Osteoblast (primary cell): ENCODE measurements around the gene SIPA1L3. TPM values are rescaled to one million over a fixed set of nuclear protein-coding genes. Genes with fewer than 3 reads are reported as not detected.

ENCODE experiments used
- DNase-seq: peaks from one replicate; pipeline ENCODE4 v3.0.0; 2011; ENCODE audit warnings: low spot score, mixed read lengths; ENCODE audit not compliant: insufficient read length; ENCODE audit errors: missing footprints
- H2AFZ ChIP-seq: 2 replicates; pipeline ENCODE4 v1.6.0; 2011; ENCODE audit warnings: mild to moderate bottlenecking, low read length
- H3K27ac ChIP-seq: 2 replicates; pipeline ENCODE4 v1.5.1; 2011; ENCODE audit warnings: mild to moderate bottlenecking, low read depth, low read length, moderate library complexity
- H3K27me3 ChIP-seq: 2 replicates; pipeline ENCODE4 v1.6.0; 2012; ENCODE audit warnings: mild to moderate bottlenecking, control low read depth, inconsistent platforms, low read length, moderate library complexity; ENCODE audit not compliant: insufficient read depth
- H3K36me3 ChIP-seq: 2 replicates; pipeline ENCODE4 v1.5.1; 2011; ENCODE audit warnings: mild to moderate bottlenecking, low read length, control low read depth, moderate library complexity; ENCODE audit not compliant: insufficient read depth
- H3K4me1 ChIP-seq: 2 replicates; pipeline ENCODE4 v1.5.1; 2011; ENCODE audit warnings: mild to moderate bottlenecking, low read length, control low read depth, moderate library complexity; ENCODE audit not compliant: insufficient read depth
- H3K4me2 ChIP-seq: 2 replicates; pipeline ENCODE4 v1.6.0; 2011; ENCODE audit warnings: mild to moderate bottlenecking, low read length; ENCODE audit not compliant: insufficient read depth
- H3K4me3 ChIP-seq: fragments of 200-600 bp; sonication (generic); 3 replicates; pipeline ENCODE4 v1.5.1; 2012; ENCODE audit warnings: mild to moderate bottlenecking, low read length, inconsistent platforms; ENCODE audit not compliant: insufficient read depth
- H3K79me2 ChIP-seq: 2 replicates; pipeline ENCODE4 v1.6.0; 2012; ENCODE audit warnings: mild to moderate bottlenecking, low read length, control low read depth, inconsistent platforms; ENCODE audit not compliant: insufficient read depth
- H3K9me3 ChIP-seq: 2 replicates; pipeline ENCODE4 v1.5.1; 2011; ENCODE audit warnings: low read depth, low read length, control low read depth
- H4K20me1 ChIP-seq: 2 replicates; pipeline ENCODE4 v1.6.0; 2012; ENCODE audit warnings: mild to moderate bottlenecking, low read length, control low read depth; ENCODE audit not compliant: insufficient read depth
- total RNA-seq: library from RNA; depleted of rRNA; stranded (reverse); fragments of >200 nt; gene quantifications from 2 replicates; pipeline ENCODE4 v1.2.3, GENCODE V29; 2012
- TF ChIP-seq, protein P1 (sequence below): IDR thresholded peaks from 2 replicates; pipeline ENCODE4 v1.5.1; 2011; ENCODE audit warnings: mild to moderate bottlenecking, low read depth, low read length, moderate library complexity; ENCODE audit errors: extremely low read depth

SIPA1L3 gene
- total RNA-seq, 1 donor, result 17.4 TPM

DNA sequence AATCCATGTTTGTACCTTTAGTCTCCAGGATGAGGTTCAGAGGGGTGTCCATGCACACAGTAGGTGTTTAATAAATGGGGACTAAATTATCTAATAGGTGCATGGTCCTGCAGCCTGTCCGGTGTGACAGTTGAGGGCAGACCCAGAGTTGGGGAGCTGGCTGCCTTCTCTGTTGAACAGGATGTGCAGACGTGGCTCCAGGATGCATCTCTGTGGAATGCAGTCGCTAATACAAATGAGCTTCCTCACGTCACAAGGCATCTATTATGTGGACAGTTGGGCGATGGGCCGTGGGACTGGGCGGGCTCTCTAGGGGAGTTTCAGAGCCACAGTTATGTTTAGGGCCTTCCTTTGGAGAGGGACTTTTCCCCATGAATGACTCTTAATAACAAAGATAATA, 71.0 kb downstream of the SIPA1L3 start:
- Histone ChIP-seq H3K36me3 (no peaks in the 10 kb centered on the region), H3K4me1 (peaks cover 17% of the 10 kb centered on the region), H3K79me2 (peaks cover 95% of the 10 kb centered on the region), H3K27me3 (no peaks in the 10 kb centered on the region), H3K4me3 (no peak overlapping the region), H3K4me2 (no peak overlapping the region), H3K27ac (peak overlapping the region; percentile 77), H3K9me3 (no peaks in the 10 kb centered on the region), H2AFZ (no peak overlapping the region), H4K20me1 (peaks cover 5% of the 10 kb centered on the region)
- DNase-seq, result no peak
- TF ChIP-seq, protein P1, sequence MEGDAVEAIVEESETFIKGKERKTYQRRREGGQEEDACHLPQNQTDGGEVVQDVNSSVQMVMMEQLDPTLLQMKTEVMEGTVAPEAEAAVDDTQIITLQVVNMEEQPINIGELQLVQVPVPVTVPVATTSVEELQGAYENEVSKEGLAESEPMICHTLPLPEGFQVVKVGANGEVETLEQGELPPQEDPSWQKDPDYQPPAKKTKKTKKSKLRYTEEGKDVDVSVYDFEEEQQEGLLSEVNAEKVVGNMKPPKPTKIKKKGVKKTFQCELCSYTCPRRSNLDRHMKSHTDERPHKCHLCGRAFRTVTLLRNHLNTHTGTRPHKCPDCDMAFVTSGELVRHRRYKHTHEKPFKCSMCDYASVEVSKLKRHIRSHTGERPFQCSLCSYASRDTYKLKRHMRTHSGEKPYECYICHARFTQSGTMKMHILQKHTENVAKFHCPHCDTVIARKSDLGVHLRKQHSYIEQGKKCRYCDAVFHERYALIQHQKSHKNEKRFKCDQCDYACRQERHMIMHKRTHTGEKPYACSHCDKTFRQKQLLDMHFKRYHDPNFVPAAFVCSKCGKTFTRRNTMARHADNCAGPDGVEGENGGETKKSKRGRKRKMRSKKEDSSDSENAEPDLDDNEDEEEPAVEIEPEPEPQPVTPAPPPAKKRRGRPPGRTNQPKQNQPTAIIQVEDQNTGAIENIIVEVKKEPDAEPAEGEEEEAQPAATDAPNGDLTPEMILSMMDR, result no peak

DNA sequence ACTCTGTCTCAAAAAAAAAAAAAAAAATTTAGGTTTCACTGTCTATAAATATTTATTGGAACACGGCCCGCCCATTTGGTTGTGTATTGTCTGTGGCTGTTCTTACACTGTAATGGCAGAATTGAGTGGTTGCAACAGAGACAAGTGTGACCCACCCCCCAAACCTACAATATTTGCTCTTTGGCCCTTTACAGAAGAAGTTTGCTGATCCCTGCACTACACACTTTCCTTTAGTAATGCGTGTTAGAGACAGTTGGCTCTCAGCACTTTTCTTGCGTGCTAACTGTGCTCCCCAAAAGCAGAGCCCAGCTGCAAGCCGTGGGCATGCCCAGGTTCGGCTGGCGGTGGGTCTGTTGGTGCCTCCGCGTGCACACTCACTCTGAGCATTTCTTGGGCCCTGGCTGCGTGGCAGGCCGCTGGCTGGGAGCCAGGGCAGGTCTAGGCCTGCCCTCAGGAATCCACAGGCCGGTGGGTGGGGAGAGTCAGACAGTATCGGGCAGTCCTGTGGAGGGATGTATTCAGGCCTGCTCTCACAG, 72.6 kb downstream of the SIPA1L3 start:
- Histone ChIP-seq H3K27me3 (no peaks in the 10 kb centered on the region), H2AFZ (no peak overlapping the region), H3K9me3 (no peaks in the 10 kb centered on the region), H3K4me2 (no peak overlapping the region), H3K36me3 (no peaks in the 10 kb centered on the region), H4K20me1 (peaks cover 5% of the 10 kb centered on the region), H3K27ac (no peak overlapping the region), H3K4me1 (peaks cover 11% of the 10 kb centered on the region), H3K79me2 (peaks cover 96% of the 10 kb centered on the region), H3K4me3 (no peak overlapping the region)
- TF ChIP-seq, protein P1, result no peak
- DNase-seq, result no peak

DNA sequence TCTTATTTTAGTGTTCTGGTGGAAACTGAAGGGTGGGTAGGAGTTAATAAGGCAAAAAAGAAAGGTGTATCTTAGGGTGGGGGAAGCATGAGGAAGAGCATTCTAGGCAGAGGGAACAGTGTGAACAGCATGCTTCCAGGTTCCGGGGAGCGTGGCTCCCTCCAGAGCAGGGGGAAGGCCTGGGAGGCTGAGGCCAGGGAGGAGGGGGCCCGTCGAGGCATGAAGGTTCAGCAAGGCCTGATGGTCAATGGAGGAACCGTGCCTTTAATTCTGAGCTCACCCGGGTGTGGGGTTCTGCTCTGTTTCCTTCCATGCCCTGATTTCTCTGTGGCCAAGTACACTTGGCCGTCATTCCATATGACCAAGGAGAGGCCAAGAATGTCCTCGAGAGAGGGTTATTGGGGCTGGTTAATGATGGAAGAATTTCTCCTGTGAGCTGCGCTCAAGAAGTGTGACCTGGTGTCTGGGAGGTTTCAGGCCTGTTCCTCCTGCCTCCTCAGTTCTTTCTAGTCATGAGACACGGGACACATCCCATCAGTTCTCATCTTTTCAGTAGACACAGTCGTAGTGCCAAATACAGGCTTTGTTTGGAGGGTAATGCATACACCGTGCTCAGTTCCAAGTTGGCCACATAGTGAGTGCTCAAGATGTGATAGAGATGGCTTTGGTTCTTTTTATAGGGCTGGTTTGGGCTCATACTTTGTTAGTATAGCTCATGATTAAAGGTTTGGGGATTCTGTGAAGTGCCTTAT, 73.6 kb downstream of the SIPA1L3 start:
- Histone ChIP-seq H3K9me3 (no peaks in the 10 kb centered on the region), H3K27ac (peak overlapping the region; percentile 50), H2AFZ (no peak overlapping the region), H3K4me1 (peaks cover 11% of the 10 kb centered on the region), H3K4me2 (no peak overlapping the region), H3K36me3 (no peaks in the 10 kb centered on the region), H3K79me2 (peaks cover 96% of the 10 kb centered on the region), H4K20me1 (peaks cover 5% of the 10 kb centered on the region), H3K4me3 (no peak overlapping the region), H3K27me3 (no peaks in the 10 kb centered on the region)
- no peak for DNase-seq
- TF ChIP-seq, protein P1, result no peak

DNA sequence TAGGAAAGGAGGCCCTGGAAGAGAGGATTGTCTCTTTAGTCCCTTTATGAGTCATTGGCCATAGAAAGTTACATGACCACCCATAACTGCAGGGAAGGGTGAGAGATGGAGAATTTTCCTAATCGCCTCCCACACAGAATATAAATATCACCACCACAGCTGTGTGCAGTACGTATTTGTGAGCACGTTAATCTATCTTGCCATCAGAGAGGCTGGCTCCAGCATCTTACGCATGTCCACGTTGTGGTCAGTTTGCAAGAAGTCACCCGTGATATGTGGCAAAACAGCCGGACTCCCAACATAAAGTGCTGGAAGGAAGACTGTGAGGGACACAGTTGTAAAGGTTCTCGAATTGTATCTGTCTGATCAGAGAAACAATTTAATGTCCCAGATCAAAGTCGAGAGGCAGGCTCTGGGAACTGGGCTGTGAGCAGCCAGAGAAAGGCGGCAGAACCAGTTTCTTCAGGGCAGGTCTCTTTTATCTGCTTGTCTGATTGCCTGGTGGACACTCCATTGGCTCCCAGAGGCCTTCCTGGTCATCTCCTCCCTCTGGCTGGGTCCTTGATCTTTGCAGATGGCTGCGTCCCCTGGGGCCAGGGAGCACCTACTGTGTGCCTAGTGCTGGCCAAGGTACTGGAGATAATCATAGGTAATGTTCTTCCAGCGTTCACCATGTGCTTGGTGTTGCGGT, 74.9 kb downstream of the SIPA1L3 start:
- no peak overlapping the region for H2AFZ ChIP-seq
- peak overlapping the region; percentile 50 for H3K27ac ChIP-seq
- no peaks in the 10 kb centered on the region for H3K9me3 ChIP-seq
- H3K4me3 ChIP-seq, result no peak overlapping the region
- no peaks in the 10 kb centered on the region for H3K27me3 ChIP-seq
- peaks cover 11% of the 10 kb centered on the region for H3K4me1 ChIP-seq
- TF ChIP-seq, protein P1, result no peak
- H4K20me1 ChIP-seq, result peaks cover 5% of the 10 kb centered on the region
- no peak overlapping the region for H3K4me2 ChIP-seq
- DNase-seq, result no peak
- H3K79me2 ChIP-seq, result peaks cover 95% of the 10 kb centered on the region
- no peaks in the 10 kb centered on the region for H3K36me3 ChIP-seq
